BLaER1 (cell line): ENCODE results near the gene SNAPC1.

Experiments
- H3K27ac ChIP-seq: shearing (Covaris generic); formaldehyde crosslinking; 2 replicates; pipeline ENCODE4 v1.8.1; 2022
- H3K27me3 ChIP-seq: shearing (Covaris generic); formaldehyde crosslinking; 2 replicates; pipeline ENCODE4 v1.8.1; 2022
- H3K36me3 ChIP-seq: shearing (Covaris generic); formaldehyde crosslinking; 2 replicates; pipeline ENCODE4 v1.8.1; 2022
- H3K4me1 ChIP-seq: shearing (Covaris generic); formaldehyde crosslinking; 2 replicates; pipeline ENCODE4 v1.8.1; 2022
- H3K4me2 ChIP-seq: shearing (Covaris generic); formaldehyde crosslinking; 2 replicates; pipeline ENCODE4 v1.8.1; 2022
- H3K4me3 ChIP-seq: shearing (Covaris generic); formaldehyde crosslinking; 2 replicates; pipeline ENCODE4 v1.8.1; 2022
- H3K9ac ChIP-seq: shearing (Covaris generic); formaldehyde crosslinking; 2 replicates; pipeline ENCODE4 v1.8.1; 2022
- H3K9me3 ChIP-seq: shearing (Covaris generic); formaldehyde crosslinking; 2 replicates; pipeline ENCODE4 v1.8.1; 2022
- H4K20me1 ChIP-seq: shearing (Covaris generic); formaldehyde crosslinking; 2 replicates; pipeline ENCODE4 v1.8.1; 2022
- Cebpa-rat ChIP-seq: shearing (Covaris generic); IDR thresholded peaks from 2 replicates; pipeline ENCODE4 v1.8.1; 2022

Gene SNAPC1

GRCh38 chr14:61759878-61760277, 2.3 kb upstream of the SNAPC1 start:
- Histone ChIP-seq H3K4me2 (no peak overlapping the region), H3K27me3 (no peaks in the 10 kb centered on the region), H3K9me3 (no peaks in the 10 kb centered on the region), H3K36me3 (no peaks in the 10 kb centered on the region), H3K9ac (no peak overlapping the region), H3K4me1 (peaks cover 28% of the 10 kb centered on the region), H3K27ac (no peak overlapping the region), H3K4me3 (no peak overlapping the region), H4K20me1 (peaks cover 17% of the 10 kb centered on the region; the same call in 1 of the 2 replicates)
- no peak for TF ChIP-seq Cebpa-rat

- no peaks in the 10 kb centered on the region for H3K27me3 ChIP-seq
- no peak for TF ChIP-seq Cebpa-rat
- H3K9me3 ChIP-seq, result no peaks in the 10 kb centered on the region
- peak overlapping the region; percentile 80; the same call in 1 of the 2 replicates for H3K9ac ChIP-seq
- peak overlapping the region; percentile 82 for H3K4me3 ChIP-seq
- peaks cover 39% of the 10 kb centered on the region for H3K4me1 ChIP-seq
- H3K4me2 ChIP-seq, result peak overlapping the region; percentile 72
- peak overlapping the region; percentile 74 for H3K27ac ChIP-seq
- peaks cover 15% of the 10 kb centered on the region for H3K36me3 ChIP-seq
- peaks cover 32% of the 10 kb centered on the region; the same call in 1 of the 2 replicates for H4K20me1 ChIP-seq
Measured at GRCh38 chr14:61761557-61761956, 663 bp upstream of the SNAPC1 start.

GRCh38 chr14:61764342-61765122, 2.3 kb downstream of the SNAPC1 start:
- H3K9ac ChIP-seq, result no peak overlapping the region
- no peaks in the 10 kb centered on the region for H3K9me3 ChIP-seq
- no peak overlapping the region for H3K27ac ChIP-seq
- H3K27me3 ChIP-seq, result no peaks in the 10 kb centered on the region
- H3K36me3 ChIP-seq, result peaks cover 40% of the 10 kb centered on the region
- H3K4me2 ChIP-seq, result peak overlapping the region; percentile 88
- TF ChIP-seq Cebpa-rat, result no peak
- H3K4me3 ChIP-seq, result no peak overlapping the region
- H3K4me1 ChIP-seq, result peaks cover 39% of the 10 kb centered on the region
- H4K20me1 ChIP-seq, result peaks cover 36% of the 10 kb centered on the region; the same call in 1 of the 2 replicates

GRCh38 chr14:61765225-61765943, 3.2 kb downstream of the SNAPC1 start:
- Histone ChIP-seq H4K20me1 (peaks cover 36% of the 10 kb centered on the region; the same call in 1 of the 2 replicates), H3K4me2 (peak overlapping the region; percentile 88; the same call in 1 of the 2 replicates), H3K4me1 (peaks cover 39% of the 10 kb centered on the region), H3K9ac (no peak overlapping the region), H3K4me3 (no peak overlapping the region), H3K36me3 (peaks cover 49% of the 10 kb centered on the region), H3K27me3 (no peaks in the 10 kb centered on the region), H3K9me3 (no peaks in the 10 kb centered on the region), H3K27ac (no peak overlapping the region)
- TF ChIP-seq Cebpa-rat, result no peak

- H3K4me2 ChIP-seq, result peak overlapping the region; percentile 88; the same call in 1 of the 2 replicates
- TF ChIP-seq Cebpa-rat, result no peak
Measured at GRCh38 chr14:61766151-61766550, 3.9 kb downstream of the SNAPC1 start.

GRCh38 chr14:61768240-61768639, 6.0 kb downstream of the SNAPC1 start:
- no peak overlapping the region for H3K4me2 ChIP-seq
- peaks cover 77% of the 10 kb centered on the region for H3K36me3 ChIP-seq
- no peak overlapping the region for H3K27ac ChIP-seq
- no peak overlapping the region for H3K9ac ChIP-seq
- no peaks in the 10 kb centered on the region for H3K9me3 ChIP-seq
- H3K27me3 ChIP-seq, result no peaks in the 10 kb centered on the region
- peaks cover 35% of the 10 kb centered on the region; the same call in 1 of the 2 replicates for H4K20me1 ChIP-seq
- H3K4me1 ChIP-seq, result peaks cover 27% of the 10 kb centered on the region
- TF ChIP-seq Cebpa-rat, result no peak
- no peak overlapping the region for H3K4me3 ChIP-seq

More at GRCh38 chr14:61766151-61766550, 3.9 kb downstream of the SNAPC1 start:
- Histone ChIP-seq H3K27me3 (no peaks in the 10 kb centered on the region), H3K27ac (no peak overlapping the region), H3K9ac (no peak overlapping the region), H3K4me3 (no peak overlapping the region), H3K4me1 (peaks cover 39% of the 10 kb centered on the region), H3K9me3 (no peaks in the 10 kb centered on the region), H4K20me1 (peaks cover 36% of the 10 kb centered on the region; the same call in 1 of the 2 replicates), H3K36me3 (peaks cover 56% of the 10 kb centered on the region)

- H3K36me3 ChIP-seq, result peaks cover 93% of the 10 kb centered on the region
Measured at GRCh38 chr14:61769893-61770292, 7.7 kb downstream of the SNAPC1 start.

GRCh38 chr14:61774861-61775260, 12.6 kb downstream of the SNAPC1 start:
- no peaks in the 10 kb centered on the region for H3K9me3 ChIP-seq
- H3K36me3 ChIP-seq, result peaks cover 95% of the 10 kb centered on the region
- no peak overlapping the region for H3K4me2 ChIP-seq
- no peak overlapping the region for H3K27ac ChIP-seq
- H3K9ac ChIP-seq, result no peak overlapping the region
- H3K4me1 ChIP-seq, result no peaks in the 10 kb centered on the region
- H3K27me3 ChIP-seq, result no peaks in the 10 kb centered on the region
- TF ChIP-seq Cebpa-rat, result no peak
- H3K4me3 ChIP-seq, result no peak overlapping the region
- no peaks in the 10 kb centered on the region for H4K20me1 ChIP-seq

More at GRCh38 chr14:61769893-61770292, 7.7 kb downstream of the SNAPC1 start:
- Histone ChIP-seq H3K4me2 (no peak overlapping the region), H3K4me3 (no peak overlapping the region), H4K20me1 (peaks cover 19% of the 10 kb centered on the region; the same call in 1 of the 2 replicates), H3K9me3 (no peaks in the 10 kb centered on the region), H3K27ac (no peak overlapping the region), H3K27me3 (no peaks in the 10 kb centered on the region), H3K4me1 (peaks cover 11% of the 10 kb centered on the region), H3K9ac (no peak overlapping the region)
- TF ChIP-seq Cebpa-rat, result no peak

GRCh38 chr14:61780125-61780524, 17.9 kb downstream of the SNAPC1 start:
- no peak for TF ChIP-seq Cebpa-rat
- Histone ChIP-seq H3K27me3 (no peaks in the 10 kb centered on the region), H3K4me3 (no peak overlapping the region), H3K36me3 (peaks cover 93% of the 10 kb centered on the region), H3K4me2 (no peak overlapping the region), H3K9ac (no peak overlapping the region), H3K27ac (no peak overlapping the region), H4K20me1 (no peaks in the 10 kb centered on the region), H3K4me1 (no peaks in the 10 kb centered on the region), H3K9me3 (no peaks in the 10 kb centered on the region)

- H3K27ac ChIP-seq, result no peak overlapping the region
- no peaks in the 10 kb centered on the region for H3K4me1 ChIP-seq
- no peak overlapping the region for H3K9ac ChIP-seq
Measured at GRCh38 chr14:61797309-61797708, 35.1 kb downstream of the SNAPC1 start.

More at GRCh38 chr14:61797309-61797708, 35.1 kb downstream of the SNAPC1 start:
- no peak overlapping the region for H3K4me3 ChIP-seq
- no peaks in the 10 kb centered on the region for H4K20me1 ChIP-seq
- H3K9me3 ChIP-seq, result no peaks in the 10 kb centered on the region
- peaks cover 43% of the 10 kb centered on the region for H3K36me3 ChIP-seq
- H3K27me3 ChIP-seq, result no peaks in the 10 kb centered on the region
- no peak overlapping the region for H3K4me2 ChIP-seq
- no peak for TF ChIP-seq Cebpa-rat
